Activated T-cell treated with anti-CD3 and anti-CD28 coated beads, Interleukin-2, amount 50 U/mL, for 24 hours (primary cell): Measurements from ENCODE around the gene ATP10B.
"Not testable (repeated sequence)": the region's sequence is repeated elsewhere in the genome, so short reads cannot be mapped to it uniquely, and the experiment has no call there.

ENCODE experiments used
- DNase-seq: peaks from one replicate; pipeline ENCODE4 v3.0.0-alpha.2; 2020
- H3K27ac Mint-ChIP-seq: 2 replicates; pipeline ENCODE4 v1.8.0; 2020; ENCODE audit warnings: mild to moderate bottlenecking, mixed read lengths
- H3K27me3 Mint-ChIP-seq: 2 replicates; pipeline ENCODE4 v1.8.0; 2020; ENCODE audit warnings: mixed read lengths
- H3K36me3 Mint-ChIP-seq: 2 replicates; pipeline ENCODE4 v1.8.0; 2020; ENCODE audit warnings: low read depth, mixed read lengths
- H3K4me1 Mint-ChIP-seq: 2 replicates; pipeline ENCODE4 v1.8.0; 2020; ENCODE audit warnings: low read depth, mixed read lengths
- H3K4me3 Mint-ChIP-seq: 2 replicates; pipeline ENCODE4 v1.8.0; 2020; ENCODE audit warnings: mild to moderate bottlenecking, moderate library complexity, mixed read lengths
- H3K9me3 Mint-ChIP-seq: 2 replicates; pipeline ENCODE4 v1.8.0; 2020; ENCODE audit warnings: mixed read lengths

ATP10B gene

GRCh38 chr5:160852049-160852448, at the start of gene ATP10B:
TSS of gene ATP10B (minus strand) at chr5:160852211. CDS start at chr5:160688074, 164,137 bp downstream.
- H3K4me1 Mint-ChIP-seq: no peaks in the 10 kb centered on the region
- no peaks in the 10 kb centered on the region for H3K36me3 Mint-ChIP-seq
- no peaks in the 10 kb centered on the region for H3K27me3 Mint-ChIP-seq
- H3K9me3 Mint-ChIP-seq: no peaks in the 10 kb centered on the region
- no peak within 1 kb of the TSS for H3K4me3 Mint-ChIP-seq
- no peak for DNase-seq
- H3K27ac Mint-ChIP-seq: no peak within 1 kb of the TSS

GRCh38 chr5:160901656-160902055, 49.6 kb upstream of the ATP10B start:
- H3K4me3 Mint-ChIP-seq: no peak overlapping the region

GRCh38 chr5:160899735-160900134, 47.7 kb upstream of the ATP10B start:
- Mint-ChIP-seq H3K4me3 (no peak overlapping the region), H3K27ac (no peak overlapping the region), H3K36me3 (no peaks in the 10 kb centered on the region), H3K9me3 (no peaks in the 10 kb centered on the region), H3K27me3 (no peaks in the 10 kb centered on the region), H3K4me1 (no peaks in the 10 kb centered on the region)
- no peak for DNase-seq

More at GRCh38 chr5:160901656-160902055, 49.6 kb upstream of the ATP10B start:
- H3K9me3 Mint-ChIP-seq: no peaks in the 10 kb centered on the region
- H3K27ac Mint-ChIP-seq: no peak overlapping the region
- no peaks in the 10 kb centered on the region for H3K4me1 Mint-ChIP-seq
- H3K36me3 Mint-ChIP-seq: no peaks in the 10 kb centered on the region
- no peak for DNase-seq
- no peaks in the 10 kb centered on the region for H3K27me3 Mint-ChIP-seq

- H3K36me3 Mint-ChIP-seq, H3K4me1 Mint-ChIP-seq, H3K9me3 Mint-ChIP-seq, H3K27ac Mint-ChIP-seq, H3K4me3 Mint-ChIP-seq, H3K27me3 Mint-ChIP-seq, DNase-seq: not testable (repeated sequence)
These were observed 41.4 kb upstream of the ATP10B start for GRCh38 chr5:160893180-160893964.

GRCh38 chr5:160887780-160888179, 35.8 kb upstream of the ATP10B start:
- Mint-ChIP-seq H3K27ac (no peak overlapping the region), H3K36me3 (no peaks in the 10 kb centered on the region), H3K27me3 (peaks cover 4% of the 10 kb centered on the region), H3K4me3 (no peak overlapping the region), H3K4me1 (no peaks in the 10 kb centered on the region), H3K9me3 (no peaks in the 10 kb centered on the region)
- no peak for DNase-seq

- not testable (repeated sequence) for H3K4me1 Mint-ChIP-seq, DNase-seq, H3K36me3 Mint-ChIP-seq, H3K27ac Mint-ChIP-seq, H3K4me3 Mint-ChIP-seq, H3K9me3 Mint-ChIP-seq
- peaks cover 15% of the 10 kb centered on the region for H3K27me3 Mint-ChIP-seq
These were observed 21.7 kb upstream of the ATP10B start for GRCh38 chr5:160873560-160874200.

- peaks cover 15% of the 10 kb centered on the region for H3K27me3 Mint-ChIP-seq
- H3K36me3 Mint-ChIP-seq: no peaks in the 10 kb centered on the region
- no peak for DNase-seq
- peaks cover 4% of the 10 kb centered on the region for H3K9me3 Mint-ChIP-seq
- H3K4me3 Mint-ChIP-seq: no peak overlapping the region
- H3K4me1 Mint-ChIP-seq: peaks cover 1% of the 10 kb centered on the region
- H3K27ac Mint-ChIP-seq: no peak overlapping the region
These were observed 18.0 kb upstream of the ATP10B start for GRCh38 chr5:160869989-160870521.

GRCh38 chr5:160867976-160868375, 16.0 kb upstream of the ATP10B start:
- H3K36me3 Mint-ChIP-seq: no peaks in the 10 kb centered on the region
- H3K9me3 Mint-ChIP-seq: peaks cover 5% of the 10 kb centered on the region
- H3K4me3 Mint-ChIP-seq: no peak overlapping the region
- peaks cover 1% of the 10 kb centered on the region for H3K4me1 Mint-ChIP-seq
- DNase-seq: no peak
- H3K27ac Mint-ChIP-seq: no peak overlapping the region
- H3K27me3 Mint-ChIP-seq: peaks cover 12% of the 10 kb centered on the region

GRCh38 chr5:160851451-160851850, 560 bp downstream of the ATP10B start:
- Mint-ChIP-seq H3K36me3 (no peaks in the 10 kb centered on the region), H3K27ac (no peak overlapping the region), H3K4me3 (no peak overlapping the region), H3K9me3 (no peaks in the 10 kb centered on the region), H3K4me1 (no peaks in the 10 kb centered on the region), H3K27me3 (no peaks in the 10 kb centered on the region)
- no peak for DNase-seq

- Mint-ChIP-seq H3K9me3 (no peaks in the 10 kb centered on the region), H3K27me3 (no peaks in the 10 kb centered on the region), H3K4me3 (no peak overlapping the region), H3K36me3 (no peaks in the 10 kb centered on the region), H3K27ac (no peak overlapping the region), H3K4me1 (no peaks in the 10 kb centered on the region)
- DNase-seq: no peak
These were observed 1.6 kb downstream of the ATP10B start for GRCh38 chr5:160850421-160850820.

- no peaks in the 10 kb centered on the region for H3K4me1 Mint-ChIP-seq
- no peak for DNase-seq
These were observed 4.4 kb downstream of the ATP10B start for GRCh38 chr5:160847526-160848085.

GRCh38 chr5:160846642-160847041, 5.4 kb downstream of the ATP10B start:
- no peak overlapping the region for H3K27ac Mint-ChIP-seq
- no peaks in the 10 kb centered on the region for H3K36me3 Mint-ChIP-seq
- no peak overlapping the region for H3K4me3 Mint-ChIP-seq
- no peaks in the 10 kb centered on the region for H3K9me3 Mint-ChIP-seq
- H3K4me1 Mint-ChIP-seq: no peaks in the 10 kb centered on the region
- peaks cover 3% of the 10 kb centered on the region for H3K27me3 Mint-ChIP-seq
- DNase-seq: no peak

More at GRCh38 chr5:160847526-160848085, 4.4 kb downstream of the ATP10B start:
- Mint-ChIP-seq H3K27me3 (peaks cover 3% of the 10 kb centered on the region), H3K27ac (no peak overlapping the region), H3K36me3 (no peaks in the 10 kb centered on the region), H3K9me3 (no peaks in the 10 kb centered on the region), H3K4me3 (no peak overlapping the region)

- no peaks in the 10 kb centered on the region for H3K36me3 Mint-ChIP-seq
- peaks cover 3% of the 10 kb centered on the region for H3K27me3 Mint-ChIP-seq
- no peak overlapping the region for H3K27ac Mint-ChIP-seq
- no peak for DNase-seq
- no peaks in the 10 kb centered on the region for H3K4me1 Mint-ChIP-seq
- H3K4me3 Mint-ChIP-seq: no peak overlapping the region
- no peaks in the 10 kb centered on the region for H3K9me3 Mint-ChIP-seq
These were observed 7.8 kb downstream of the ATP10B start for GRCh38 chr5:160844177-160844576.

- H3K27ac Mint-ChIP-seq: no peak overlapping the region
- no peak overlapping the region for H3K4me3 Mint-ChIP-seq
- peaks cover 3% of the 10 kb centered on the region for H3K27me3 Mint-ChIP-seq
- H3K9me3 Mint-ChIP-seq: no peaks in the 10 kb centered on the region
- DNase-seq: no peak
- no peaks in the 10 kb centered on the region for H3K4me1 Mint-ChIP-seq
- no peaks in the 10 kb centered on the region for H3K36me3 Mint-ChIP-seq
These were observed 8.8 kb downstream of the ATP10B start for GRCh38 chr5:160843240-160843639.
